Keratinocyte (primary cell): ENCODE data around the gene JMJD1C. TPM values are rescaled to one million over a fixed set of nuclear protein-coding genes. Genes with fewer than 3 reads are reported as not detected.

ENCODE experiments used
- DNase-seq: peaks from one replicate; pipeline ENCODE4 v3.0.0-alpha.2; 2011; ENCODE audit warnings: low read depth, missing footprints, low spot score
- FAIRE-seq: peaks from 2 replicates; lab custom pipeline; 2011; peaks lifted over from hg19 to GRCh38; lab: Jason Lieb, UNC
- H2AFZ ChIP-seq: 2 replicates; pipeline ENCODE4 v1.6.0; 2012; ENCODE audit warnings: low read length, control low read depth, inconsistent platforms; ENCODE audit not compliant: control insufficient read depth
- H3K27ac ChIP-seq: 2 replicates; pipeline ENCODE4 v1.5.1; 2011; ENCODE audit warnings: low read length; ENCODE audit not compliant: control insufficient read depth, insufficient read depth
- H3K27me3 ChIP-seq: 3 replicates; pipeline ENCODE4 v1.6.0; 2011; ENCODE audit warnings: low read length; ENCODE audit not compliant: control insufficient read depth, insufficient read depth; ENCODE audit errors: extremely low read depth
- H3K36me3 ChIP-seq, 2 experiments: 2 replicates in 1 of 2; 3 replicates in 1 of 2; pipeline ENCODE4 v1.5.1; 2011; ENCODE audit warnings: low read length in 2 of 2, mild to moderate bottlenecking in 1 of 2; ENCODE audit not compliant: control insufficient read depth in 2 of 2, insufficient read depth in 2 of 2; ENCODE audit errors: extremely low read depth in 1 of 2
- H3K4me1 ChIP-seq: 3 replicates; pipeline ENCODE4 v1.5.1; 2011; ENCODE audit warnings: low read length; ENCODE audit not compliant: control insufficient read depth, insufficient read depth; ENCODE audit errors: extremely low read depth
- H3K4me2 ChIP-seq: 3 replicates; pipeline ENCODE4 v1.6.0; 2011; ENCODE audit warnings: low read depth, low read length; ENCODE audit not compliant: control insufficient read depth, insufficient read depth; ENCODE audit errors: extremely low read depth
- H3K4me3 ChIP-seq, 3 experiments: fragments of 200-600 bp in 1 of 3; sonication (generic) in 1 of 3; 2 replicates in 2 of 3; 3 replicates in 1 of 3; pipeline ENCODE4 v1.5.1; 2011 to 2016; ENCODE audit warnings: low read length in 3 of 3, mild to moderate bottlenecking in 3 of 3, control low read depth in 2 of 3, inconsistent platforms in 1 of 3, low read depth in 1 of 3, mixed read lengths in 1 of 3, mixed run types in 1 of 3, moderate library complexity in 1 of 3; ENCODE audit not compliant: control insufficient read depth in 2 of 3, insufficient read depth in 2 of 3; ENCODE audit errors: extremely low read depth in 1 of 3
- H3K79me2 ChIP-seq: 2 replicates; pipeline ENCODE4 v1.6.0; 2012; ENCODE audit warnings: low read length; ENCODE audit not compliant: control insufficient read depth, insufficient read depth
- H3K9ac ChIP-seq: 3 replicates; pipeline ENCODE4 v1.6.0; 2011; ENCODE audit warnings: low read length; ENCODE audit not compliant: control insufficient read depth, insufficient read depth; ENCODE audit errors: extremely low read depth
- H3K9me1 ChIP-seq: 3 replicates; pipeline ENCODE4 v1.6.0; 2011; ENCODE audit warnings: low read length; ENCODE audit not compliant: control insufficient read depth, insufficient read depth; ENCODE audit errors: extremely low read depth
- H3K9me3 ChIP-seq: 2 replicates; pipeline ENCODE4 v1.5.1; 2012; ENCODE audit warnings: low read depth, low read length; ENCODE audit not compliant: control insufficient read depth
- H4K20me1 ChIP-seq: 3 replicates; pipeline ENCODE4 v1.6.0; 2011; ENCODE audit warnings: low read length; ENCODE audit not compliant: control insufficient read depth, insufficient read depth; ENCODE audit errors: extremely low read depth
- EZH2 ChIP-seq: IDR thresholded peaks from one replicate; pipeline ENCODE4 v1.6.1; 2012; ENCODE audit warnings: inconsistent platforms, mild to moderate bottlenecking, low read length, moderate library complexity
- dilution Hi-C: fragments of 300-500 bp; cut with MboI; formaldehyde crosslinking; loops from one replicate; pipeline ENCODE4 v1.7.0; 2020; ENCODE audit warnings: low sequenced_read_pairs; ENCODE audit not compliant: extremely low pct_ligation_motif_present
- polyA plus RNA-seq, 5 experiments: library from polyadenylated mRNA; depleted of rRNA in 3 of 5; stranded (reverse) in 3 of 5; stranded (forward) in 1 of 5; unstranded in 1 of 5; fragments of >200 nt; gene quantifications; 1 replicate in 1 of 5; 2 replicates in 3 of 5; 3 replicates in 1 of 5; pipeline versions ENCODE4 v1.2.1 to v1.2.3, GENCODE V29; 2011 to 2012; ENCODE audit warnings: missing spikeins in 2 of 5, low read depth in 1 of 5, low replicate concordance in 1 of 5
- TF ChIP-seq, protein P1 (sequence below), 3 experiments: IDR thresholded peaks in 1 of 3; conservative IDR thresholded peaks in 1 of 3; optimal IDR thresholded peaks in 1 of 3; 2 replicates in 2 of 3; 3 replicates in 1 of 3; pipeline versions ENCODE3 to v1.5.1; 2011; ENCODE audit warnings: low read length in 3 of 3, mild to moderate bottlenecking in 3 of 3, moderate library complexity in 2 of 3, control low read depth in 1 of 3, inconsistent platforms in 1 of 3; ENCODE audit not compliant: insufficient read depth in 2 of 3; ENCODE audit errors: extremely low read depth in 1 of 3

JMJD1C gene
- polyA plus RNA-seq, 1 donor (not counting 4 experiments of a cell fraction or from before 2014, with no cell fraction given): 38.2 TPM

DNA sequence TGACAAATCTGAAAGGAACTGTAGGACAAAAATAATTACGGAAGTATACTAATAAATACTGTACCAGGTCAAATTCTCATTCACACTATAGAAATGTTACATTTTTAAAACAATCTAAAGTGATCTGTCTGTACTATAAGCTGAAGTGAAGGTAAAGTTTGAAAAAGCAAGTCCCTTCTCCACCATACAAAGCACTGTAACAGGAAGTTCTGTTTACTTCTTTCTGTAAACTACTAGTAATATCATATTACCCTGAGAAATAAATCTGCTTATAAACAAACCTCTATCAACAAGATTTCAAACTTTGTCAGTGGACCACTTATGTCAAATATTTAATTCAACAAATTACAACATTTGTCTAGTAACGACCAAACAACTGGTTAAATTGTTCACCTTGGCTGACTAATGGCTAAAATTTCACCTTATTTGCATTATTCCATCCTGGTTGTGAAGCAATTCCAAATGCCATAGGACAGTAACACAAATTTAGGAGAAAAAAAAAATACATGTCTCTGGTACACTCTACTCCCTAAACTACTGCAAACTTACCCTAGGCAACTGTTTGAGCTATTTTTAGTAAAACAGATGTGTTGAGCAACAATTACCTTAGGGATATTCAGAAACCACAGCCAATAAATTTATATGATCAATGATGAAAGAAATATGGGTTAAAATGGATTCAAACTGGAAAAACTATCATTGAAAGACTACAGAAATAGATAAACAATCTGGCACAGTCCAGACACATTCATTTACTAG lies 206.7 kb downstream of the JMJD1C start:
- Histone ChIP-seq H3K27ac (no peak overlapping the region), H3K9ac (no peak overlapping the region), H3K4me2 (no peak overlapping the region), H4K20me1 (peaks cover 3% of the 10 kb centered on the region), H3K27me3 (no peaks in the 10 kb centered on the region), H3K4me3 (no peak overlapping the region), H2AFZ (no peak overlapping the region), H3K36me3 (peaks cover 4% of the 10 kb centered on the region in 2 experiments), H3K9me3 (no peaks in the 10 kb centered on the region), H3K4me1 (no peaks in the 10 kb centered on the region), H3K79me2 (peaks cover 92% of the 10 kb centered on the region), H3K9me1 (peaks cover 2% of the 10 kb centered on the region)
- TF ChIP-seq, protein P1, sequence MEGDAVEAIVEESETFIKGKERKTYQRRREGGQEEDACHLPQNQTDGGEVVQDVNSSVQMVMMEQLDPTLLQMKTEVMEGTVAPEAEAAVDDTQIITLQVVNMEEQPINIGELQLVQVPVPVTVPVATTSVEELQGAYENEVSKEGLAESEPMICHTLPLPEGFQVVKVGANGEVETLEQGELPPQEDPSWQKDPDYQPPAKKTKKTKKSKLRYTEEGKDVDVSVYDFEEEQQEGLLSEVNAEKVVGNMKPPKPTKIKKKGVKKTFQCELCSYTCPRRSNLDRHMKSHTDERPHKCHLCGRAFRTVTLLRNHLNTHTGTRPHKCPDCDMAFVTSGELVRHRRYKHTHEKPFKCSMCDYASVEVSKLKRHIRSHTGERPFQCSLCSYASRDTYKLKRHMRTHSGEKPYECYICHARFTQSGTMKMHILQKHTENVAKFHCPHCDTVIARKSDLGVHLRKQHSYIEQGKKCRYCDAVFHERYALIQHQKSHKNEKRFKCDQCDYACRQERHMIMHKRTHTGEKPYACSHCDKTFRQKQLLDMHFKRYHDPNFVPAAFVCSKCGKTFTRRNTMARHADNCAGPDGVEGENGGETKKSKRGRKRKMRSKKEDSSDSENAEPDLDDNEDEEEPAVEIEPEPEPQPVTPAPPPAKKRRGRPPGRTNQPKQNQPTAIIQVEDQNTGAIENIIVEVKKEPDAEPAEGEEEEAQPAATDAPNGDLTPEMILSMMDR (optimal IDR thresholded peaks at IDR 0.05 in 1 of 3, IDR thresholded peaks at IDR 0.05 in 1 of 3, conservative IDR thresholded peaks at IDR 0.05 in 1 of 3; ENCODE audit: extremely low read depth in 1 of 3, insufficient read depth in 2 of 3, low read length in 3 of 3): no peak
- TF ChIP-seq EZH2: no peak
- dilution Hi-C loops: no loop called here
- DNase-seq (no peak), FAIRE-seq (peak; percentile 36)

DNA sequence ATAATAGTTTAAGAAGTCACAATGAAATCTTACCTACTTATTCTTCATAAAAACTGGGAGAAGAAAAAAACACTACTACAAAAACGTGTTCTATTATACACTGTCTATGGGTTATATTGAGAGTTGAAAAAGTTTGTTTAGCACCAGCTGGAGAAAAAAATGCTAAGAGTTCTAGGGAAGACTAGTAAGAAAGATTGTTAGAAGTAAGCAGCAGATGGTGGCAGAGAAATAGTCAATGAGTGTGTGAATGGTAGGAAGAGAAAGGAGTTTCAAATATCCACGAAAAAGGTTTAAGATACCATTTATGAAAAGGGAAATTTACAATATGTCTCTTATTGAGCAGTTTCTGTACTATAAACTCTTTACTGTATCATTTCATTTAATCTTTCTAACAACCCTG lies 208.0 kb downstream of the JMJD1C start:
- Histone ChIP-seq H3K36me3 (peaks cover 4% of the 10 kb centered on the region in 2 experiments), H3K9ac (no peak overlapping the region), H3K4me2 (no peak overlapping the region), H3K9me3 (no peaks in the 10 kb centered on the region), H4K20me1 (peaks cover 3% of the 10 kb centered on the region), H3K4me3 (no peak overlapping the region), H3K9me1 (peaks cover 2% of the 10 kb centered on the region), H3K27me3 (no peaks in the 10 kb centered on the region), H3K27ac (no peak overlapping the region), H2AFZ (no peak overlapping the region), H3K4me1 (no peaks in the 10 kb centered on the region), H3K79me2 (peaks cover 92% of the 10 kb centered on the region)
- dilution Hi-C loops: no loop called here
- DNase-seq (no peak), FAIRE-seq (no peak)
- no peak for TF ChIP-seq EZH2
- TF ChIP-seq, protein P1 (optimal IDR thresholded peaks at IDR 0.05 in 1 of 3, IDR thresholded peaks at IDR 0.05 in 1 of 3, conservative IDR thresholded peaks at IDR 0.05 in 1 of 3; ENCODE audit: extremely low read depth in 1 of 3, insufficient read depth in 2 of 3, low read length in 3 of 3): no peak
